HG02973 (cell line): ENCODE measurements around the gene SKAP1.
"Not testable (repeated sequence)": the region's sequence is repeated elsewhere in the genome, so short reads cannot be mapped to it uniquely, and the experiment has no call there.

Experiments
- ATAC-seq: cut with Tn5 transposase; IDR thresholded peaks from one replicate; pipeline ENCODE4 v1.9.1; 2021; ENCODE audit warnings: moderate library complexity; ENCODE audit not compliant: unreplicated experiment

Gene SKAP1

GRCh38 chr17:48449335-48449734, 19.3 kb upstream of the SKAP1 start:
- not testable (repeated sequence) for ATAC-seq

DNA sequence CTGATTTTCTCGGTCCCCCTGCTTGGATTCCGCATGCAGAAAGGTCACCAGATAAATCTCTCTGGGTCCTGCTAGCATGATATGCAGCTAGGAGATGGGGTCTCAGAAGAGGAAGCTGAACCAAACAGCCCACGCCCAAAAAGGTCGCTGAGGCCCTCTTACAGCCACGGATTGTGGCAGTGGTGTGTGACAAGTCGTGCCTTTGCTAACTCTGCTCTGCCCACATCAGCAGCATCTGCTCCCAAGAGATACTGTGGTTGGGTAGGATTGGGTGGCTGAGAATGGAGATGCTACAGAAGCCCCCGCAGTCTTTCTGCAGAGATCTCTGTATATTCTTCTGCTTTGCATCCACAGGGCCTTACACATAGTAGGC, 15.2 kb upstream of the SKAP1 start:
- ATAC-seq = no peak

DNA sequence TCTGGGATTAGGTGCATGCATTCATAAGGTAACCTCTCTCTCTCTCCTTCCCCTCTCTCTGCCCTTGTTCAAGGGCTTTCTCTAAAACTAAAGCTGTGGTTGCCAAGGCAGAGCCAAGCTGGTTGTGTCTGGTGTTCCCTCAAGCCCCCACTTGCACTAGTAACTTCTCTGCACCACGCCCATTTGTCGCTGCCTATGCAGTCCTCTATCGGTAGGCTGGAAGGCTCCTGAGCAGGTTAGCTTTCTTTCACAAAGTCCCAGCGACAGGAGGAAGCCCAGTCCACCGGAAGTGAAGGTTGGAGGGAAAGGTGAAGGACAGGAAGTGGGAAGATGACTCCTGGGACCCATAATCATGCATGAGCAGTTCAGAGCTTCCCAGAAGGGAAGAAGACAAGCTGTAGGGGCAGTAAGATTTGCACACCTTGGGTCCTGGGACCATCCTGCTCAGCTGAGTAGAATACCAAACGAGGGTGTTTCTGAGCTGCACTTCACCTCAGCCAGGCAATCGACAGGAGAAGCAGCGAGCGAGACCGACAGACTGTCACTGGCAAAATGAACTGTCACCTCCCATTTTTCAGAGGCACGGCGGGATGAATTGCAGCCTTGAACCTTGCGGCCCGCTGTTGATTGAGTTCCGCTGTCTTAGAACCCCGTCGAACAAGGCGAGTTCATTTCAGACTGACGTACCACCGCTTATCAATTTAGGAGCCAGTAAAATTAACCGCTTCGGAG, 14.7 kb upstream of the SKAP1 start:
- no peak for ATAC-seq

GRCh38 chr17:48443712-48444111, 13.7 kb upstream of the SKAP1 start:
- no peak for ATAC-seq

DNA sequence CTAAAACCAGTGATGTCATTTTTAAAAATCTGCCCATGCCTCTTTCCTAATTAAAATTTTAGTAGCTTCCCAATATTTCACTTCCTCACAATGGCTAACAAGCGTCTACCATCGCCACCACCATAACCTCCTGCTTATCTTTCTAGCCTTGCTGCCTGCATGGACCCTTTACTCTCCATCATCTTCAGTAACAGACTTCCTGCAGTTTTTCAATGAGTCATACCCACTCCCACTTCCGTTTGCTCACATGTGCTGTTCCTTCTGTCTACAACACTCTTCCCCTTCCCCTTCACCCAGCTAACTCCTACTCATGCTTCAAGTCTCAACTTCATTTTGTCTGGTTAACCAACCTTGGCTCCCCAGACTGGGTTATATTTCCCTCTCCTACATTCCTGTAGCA, 12.8 kb upstream of the SKAP1 start:
- no peak for ATAC-seq

DNA sequence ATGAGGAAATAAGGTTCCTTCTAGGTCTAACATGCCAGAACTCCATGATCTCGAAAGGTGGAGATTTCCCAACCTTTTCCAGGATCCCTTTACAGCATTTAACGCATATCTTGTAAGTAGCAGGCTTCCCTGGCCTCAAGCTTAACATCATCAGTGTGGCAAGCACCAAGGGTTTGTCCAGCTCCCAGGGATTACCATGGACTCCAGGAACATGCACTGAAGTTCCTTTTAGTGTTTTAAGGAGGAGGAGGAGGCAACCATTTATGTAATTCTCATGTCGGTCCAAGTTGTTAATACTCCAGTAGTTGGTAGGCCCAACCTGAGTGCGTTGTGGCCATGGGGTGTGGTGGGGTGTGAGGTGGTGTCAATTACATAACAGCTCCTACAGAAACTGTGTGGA, 11.8 kb upstream of the SKAP1 start:
- no peak for ATAC-seq

DNA sequence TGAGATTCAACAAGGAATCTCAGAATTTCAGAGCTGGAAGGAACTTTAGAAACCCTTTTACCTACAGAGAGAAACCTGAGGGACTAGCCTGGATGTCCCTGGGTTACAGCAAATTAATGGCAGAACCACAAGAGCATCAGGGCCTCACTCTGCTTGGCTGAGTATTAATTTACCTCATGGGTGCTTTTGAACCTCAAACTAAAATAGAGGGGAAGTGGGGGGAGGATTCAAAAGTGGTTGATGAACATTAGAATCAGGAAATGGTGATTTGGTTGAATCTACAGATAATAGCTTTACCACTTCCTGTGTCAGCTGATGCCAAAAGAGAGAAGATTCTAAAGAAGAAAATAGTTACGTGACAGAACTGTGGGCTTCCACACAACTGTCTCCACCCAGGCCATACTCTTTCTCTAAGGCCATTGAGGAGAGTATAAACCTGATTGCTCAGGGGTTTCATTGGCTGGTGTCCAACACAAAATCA, 11.3 kb upstream of the SKAP1 start:
- peak; percentile 50 for ATAC-seq

DNA sequence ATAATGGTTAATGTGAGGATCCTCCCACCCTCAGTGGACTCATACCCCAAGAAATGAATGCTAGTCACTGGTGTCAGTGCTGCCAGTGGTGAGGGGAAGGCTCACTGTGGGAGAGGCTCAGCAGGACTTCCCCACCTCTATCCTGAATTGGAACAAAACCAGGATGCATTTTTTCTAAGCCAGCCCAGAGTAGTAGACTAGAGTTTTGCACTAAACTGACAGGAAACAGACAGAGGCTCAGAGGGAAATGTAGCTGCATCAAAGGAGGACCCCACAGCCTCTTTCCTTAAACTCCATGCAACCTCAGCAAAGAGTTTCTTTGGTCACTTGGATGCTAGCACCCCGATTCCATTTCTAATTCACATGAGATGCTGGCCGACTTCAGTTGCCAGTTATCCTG, 10.7 kb upstream of the SKAP1 start:
- no peak for ATAC-seq

- ATAC-seq = no peak
These were observed 10.0 kb upstream of the SKAP1 start for GRCh38 chr17:48439875-48440505.

DNA sequence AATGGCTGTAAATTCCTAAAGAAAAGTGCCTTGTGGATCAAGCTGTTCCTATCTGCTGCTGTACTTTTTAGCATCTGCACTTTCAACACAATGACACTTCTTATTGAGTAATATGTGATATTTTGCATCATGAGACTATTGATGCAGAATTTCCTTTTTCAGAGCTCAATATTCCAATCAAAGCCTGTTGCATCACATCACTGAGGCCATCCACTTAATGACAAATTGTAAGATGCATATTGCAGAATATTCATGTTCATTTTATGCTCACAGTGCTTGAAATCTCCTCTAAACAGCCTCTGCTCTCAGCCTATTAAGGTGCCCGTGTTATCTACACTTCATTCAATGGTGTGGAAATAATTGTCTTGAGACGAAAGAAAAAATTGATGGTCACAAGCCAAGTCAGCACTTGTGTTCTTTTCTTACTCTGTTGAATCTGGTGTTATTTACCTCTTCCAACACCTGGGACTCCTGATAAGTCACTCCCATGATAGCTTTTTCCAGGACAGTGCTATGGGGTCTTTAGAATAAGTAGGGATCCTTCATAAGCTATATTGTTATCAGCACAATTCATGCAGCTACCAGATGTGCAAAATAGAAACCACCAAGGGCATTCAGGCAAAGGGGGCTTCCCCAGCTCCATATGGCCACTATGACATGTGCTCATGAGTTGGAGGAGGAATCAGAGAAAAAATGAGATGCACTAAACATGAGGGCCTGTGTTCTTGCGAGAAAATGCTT, 9.3 kb upstream of the SKAP1 start:
- no peak for ATAC-seq

GRCh38 chr17:48438516-48439061, 8.6 kb upstream of the SKAP1 start:
- ATAC-seq = no peak

DNA sequence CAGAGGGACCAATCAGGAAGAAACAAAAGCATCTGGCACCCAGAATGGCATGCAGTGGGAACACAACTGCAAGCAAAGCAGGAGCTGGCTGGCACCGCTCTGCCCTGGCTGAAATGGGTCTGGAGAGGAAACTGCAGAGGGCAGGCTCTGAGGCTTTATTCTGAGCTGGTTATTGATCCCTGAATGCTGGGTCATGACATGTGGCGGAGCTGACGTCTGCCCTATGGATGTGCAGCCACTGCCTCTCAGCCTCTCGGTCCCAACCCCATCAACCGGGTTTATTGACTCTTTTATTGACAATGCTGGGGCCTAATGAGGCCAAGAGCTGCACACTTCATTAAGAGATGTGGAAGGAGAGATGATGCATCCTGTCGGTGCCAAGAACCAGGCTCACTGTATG, 3.9 kb upstream of the SKAP1 start:
- ATAC-seq = no peak

DNA sequence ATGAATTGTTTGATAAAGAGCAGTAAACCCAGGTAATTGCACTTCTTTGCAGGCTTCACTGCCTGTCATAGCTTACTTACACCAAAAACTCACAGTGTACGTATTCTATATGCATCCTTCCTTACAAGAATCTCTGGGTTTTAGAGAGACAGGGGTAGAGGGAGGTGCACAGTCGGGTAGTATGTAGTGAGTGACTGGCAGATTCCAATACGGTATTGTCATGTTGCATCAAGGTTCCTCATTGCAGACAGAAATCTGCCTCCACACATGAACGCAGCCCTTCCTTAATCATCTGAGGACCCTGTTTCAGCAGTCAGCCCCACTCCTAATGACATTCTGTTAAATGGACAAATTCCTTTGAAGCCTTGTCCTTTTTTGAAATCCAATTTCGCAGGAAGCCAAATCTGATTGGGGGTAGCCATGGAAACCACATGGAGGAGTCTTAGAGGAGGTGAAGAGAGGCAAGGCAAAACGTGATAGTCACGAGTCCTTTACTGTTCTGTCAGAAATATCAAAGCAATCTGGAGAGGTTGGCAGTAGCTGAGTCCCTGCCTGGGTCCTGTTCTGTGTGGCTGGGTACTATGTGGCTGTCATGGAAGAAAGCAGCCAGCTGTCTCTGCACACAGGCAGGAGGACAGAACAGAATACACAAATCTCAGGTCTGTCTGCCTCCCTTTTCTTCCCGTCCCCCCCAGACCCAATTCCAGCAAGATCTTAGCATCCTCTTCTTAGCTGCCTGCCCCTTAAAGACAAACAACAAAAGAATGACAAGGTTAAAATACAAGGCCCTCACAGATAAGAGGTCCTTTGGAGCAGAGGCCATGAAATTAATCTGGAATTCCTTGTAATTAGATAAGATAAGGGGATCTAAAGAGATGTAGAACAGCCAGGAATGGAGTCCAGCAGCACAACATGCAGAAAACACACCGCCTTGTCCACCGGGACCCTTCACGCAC, 3.1 kb upstream of the SKAP1 start:
- ATAC-seq = no peak

DNA sequence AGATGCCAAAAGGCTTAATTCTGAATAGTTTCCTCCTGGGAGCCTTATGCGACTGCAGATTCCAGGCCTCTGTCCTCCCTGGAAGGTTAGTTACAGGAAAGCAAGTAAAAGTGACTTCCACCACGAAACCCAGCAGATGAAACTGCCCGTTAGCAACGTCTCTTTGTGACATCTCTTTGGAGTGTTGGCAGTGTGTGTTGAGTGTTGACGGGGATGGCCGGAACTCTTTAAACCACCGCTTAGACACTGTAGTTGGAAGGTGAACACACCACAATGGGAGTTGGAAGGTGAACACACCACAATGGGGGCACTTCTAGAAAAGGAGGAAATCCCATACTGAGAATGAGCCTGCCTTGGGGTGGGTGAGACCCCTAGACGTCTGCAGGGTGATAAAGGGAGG, 858 bp downstream of the SKAP1 start:
- no peak for ATAC-seq

DNA sequence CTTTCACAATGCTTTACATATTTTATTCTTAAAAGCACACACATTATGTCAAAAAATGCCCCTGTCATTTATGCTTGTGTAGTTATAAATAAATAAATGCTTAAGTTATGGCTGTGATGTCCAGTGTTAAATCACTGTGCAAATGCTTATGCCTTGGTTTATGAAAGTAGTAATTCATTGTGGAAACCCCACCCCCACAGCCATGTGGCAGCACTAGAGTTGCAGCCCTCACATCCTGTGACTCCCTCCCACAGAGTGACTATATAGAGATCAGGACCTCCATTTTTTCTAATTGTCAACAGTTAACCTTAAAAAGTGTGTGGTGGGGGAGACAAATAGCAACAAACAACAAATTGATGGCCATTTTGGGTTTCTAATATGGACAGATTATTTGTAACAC, 2.4 kb downstream of the SKAP1 start:
- ATAC-seq = peak; percentile 52

DNA sequence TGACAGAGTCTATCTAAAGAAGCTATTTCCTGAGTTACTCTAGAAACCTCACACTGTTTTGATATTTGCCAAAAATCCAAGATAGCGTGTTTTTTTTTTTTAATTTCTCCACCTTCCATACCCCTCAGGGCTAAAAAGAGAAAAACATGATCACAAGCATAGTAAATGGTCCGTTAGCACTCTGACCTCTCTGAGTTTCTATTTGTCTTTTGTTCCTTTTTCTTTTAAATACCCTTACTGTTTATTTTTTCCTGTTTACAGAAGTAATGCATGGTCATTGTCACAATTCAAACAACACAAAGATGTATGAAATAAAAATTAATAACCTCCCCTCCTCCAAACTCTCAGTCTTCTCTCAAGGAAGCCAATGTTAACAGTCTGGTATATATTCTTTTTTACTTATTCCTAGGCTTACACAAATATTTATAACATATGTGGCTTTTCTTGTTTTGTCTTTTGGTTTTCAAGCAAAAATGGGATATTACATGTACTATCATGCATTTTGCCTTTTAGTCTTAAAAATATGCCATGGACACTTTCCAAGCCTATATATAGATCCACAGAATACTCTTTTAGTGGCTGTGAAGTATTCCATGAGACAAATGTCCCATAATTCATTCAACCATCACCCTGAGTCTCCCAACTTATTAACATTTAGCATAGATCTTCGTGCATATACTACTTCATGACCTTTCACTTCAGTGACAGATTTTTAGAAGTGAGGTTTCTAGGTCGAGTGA, 3.1 kb downstream of the SKAP1 start:
- no peak for ATAC-seq

DNA sequence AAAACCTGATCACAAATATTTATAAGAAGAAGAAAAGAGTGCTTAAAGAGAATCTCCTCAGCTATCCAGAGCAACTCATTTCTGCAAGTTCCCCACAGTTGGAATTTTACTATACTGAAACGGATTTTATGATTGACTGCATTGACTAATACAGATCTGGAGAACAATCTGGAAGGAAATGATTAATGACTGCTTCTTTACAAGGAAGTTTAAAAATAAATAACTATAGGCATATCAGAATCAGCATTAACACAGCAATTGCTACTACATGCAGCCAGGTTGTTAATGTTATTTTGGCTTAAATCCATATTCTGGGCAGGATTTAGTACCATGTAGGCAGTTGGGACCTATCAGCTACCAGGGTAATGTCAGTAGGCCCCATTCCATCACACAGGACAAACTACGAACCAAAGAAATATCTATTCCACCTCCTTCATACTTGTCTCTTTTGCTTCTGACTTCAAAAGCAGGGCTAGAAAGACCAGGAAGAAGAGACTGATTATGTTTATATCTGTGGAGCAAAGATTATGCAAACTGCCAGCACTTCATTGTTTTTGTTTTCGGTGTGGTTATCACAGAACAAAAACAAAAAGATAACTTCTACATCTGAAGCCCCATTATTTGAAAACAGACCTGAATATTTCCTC, 3.9 kb downstream of the SKAP1 start:
- no peak for ATAC-seq

DNA sequence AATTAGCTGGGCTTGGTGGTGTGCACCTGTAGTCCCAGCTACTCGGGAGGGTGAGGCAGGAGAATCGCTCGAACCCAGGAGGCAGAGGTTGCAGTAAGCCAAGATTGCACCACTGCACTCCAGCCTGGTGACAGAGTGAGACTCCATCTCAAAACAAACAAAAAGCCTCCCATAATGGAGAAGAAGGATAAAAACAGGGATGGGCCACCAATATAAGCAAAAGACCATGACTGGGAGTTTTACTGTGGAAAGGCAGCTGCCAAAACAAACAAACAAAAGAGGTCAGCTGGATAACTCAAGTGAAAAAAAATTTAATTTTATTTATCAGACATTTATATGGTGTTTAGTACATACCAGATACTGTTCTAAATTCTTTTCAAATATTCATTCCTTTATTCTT, 8.0 kb downstream of the SKAP1 start:
- not testable (repeated sequence) for ATAC-seq

DNA sequence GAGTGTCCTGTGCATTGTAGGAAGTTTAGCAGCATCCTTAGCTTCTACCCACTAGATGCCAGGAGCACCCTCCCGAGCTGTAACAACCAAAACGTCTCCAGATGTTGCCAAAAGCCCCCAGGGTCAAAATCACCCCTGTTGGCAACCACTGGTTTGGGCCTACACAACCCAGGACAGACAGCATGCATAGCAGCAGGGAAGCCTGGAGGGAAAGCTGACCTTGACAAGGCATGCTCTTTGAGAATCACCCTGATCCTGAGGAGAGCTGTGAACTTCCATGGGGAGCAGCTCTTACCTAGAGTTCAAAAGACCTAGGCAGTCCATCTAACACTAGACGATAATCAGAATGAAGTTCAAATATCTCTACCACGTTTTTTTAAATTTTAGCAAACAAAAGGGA, 9.2 kb downstream of the SKAP1 start:
- no peak for ATAC-seq
